HS-5 (cell line): ENCODE measurements around the gene KDM5B.

ENCODE experiments used
- DNase-seq: peaks from one replicate; pipeline ENCODE4 v3.0.0-alpha.2; 2012; ENCODE audit warnings: low read depth

KDM5B gene

GRCh38 chr1:202711949-202712635 lies 96.1 kb downstream of the KDM5B start:
- no peak for DNase-seq

DNA sequence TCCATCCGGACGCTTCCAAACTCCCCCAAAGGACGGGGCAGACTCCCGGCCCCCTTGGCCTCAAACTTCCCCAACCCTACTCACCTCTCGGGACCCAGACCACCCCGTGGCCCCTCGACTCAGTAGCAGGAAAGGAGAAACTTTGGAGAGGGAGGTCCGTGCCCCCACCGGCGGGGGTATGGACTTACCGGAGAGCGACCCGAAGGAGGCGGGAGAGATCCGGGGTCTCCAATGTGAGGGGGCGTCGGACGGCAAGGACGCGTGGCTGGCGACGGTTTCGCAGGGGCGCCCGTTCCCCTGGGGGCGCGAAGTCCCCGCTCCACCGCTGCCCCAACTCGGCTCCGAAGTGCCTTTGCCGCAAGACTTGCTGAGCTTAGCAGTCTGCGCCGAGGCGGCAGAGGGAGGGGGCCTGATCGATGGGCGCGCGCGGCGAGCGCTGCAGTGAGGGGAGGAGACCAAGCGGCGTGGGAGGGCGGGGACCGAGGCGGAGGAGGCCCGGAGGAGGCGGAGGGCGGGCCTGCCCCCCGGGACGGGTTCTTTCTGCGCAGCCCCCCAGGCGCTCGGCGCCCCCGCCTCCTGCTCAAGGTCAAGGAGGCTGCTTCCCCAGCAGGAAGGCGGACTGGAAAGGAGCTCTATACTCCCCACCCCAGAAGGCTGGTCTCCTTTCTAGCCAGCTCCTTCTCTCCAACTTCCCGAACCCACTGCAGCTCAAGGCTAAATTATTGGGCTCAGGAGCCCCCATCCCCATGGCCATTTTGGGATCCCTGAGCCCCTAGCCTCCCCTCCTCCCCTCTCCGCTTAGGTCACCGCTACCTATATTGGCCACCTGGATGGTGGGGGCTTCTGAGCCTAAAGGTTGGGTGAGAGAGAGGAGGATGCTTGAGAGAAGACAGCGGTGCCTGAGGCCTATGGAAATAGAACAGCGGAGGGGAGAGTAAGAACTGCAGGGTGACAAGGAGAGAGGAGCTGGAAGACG lies 97.9 kb downstream of the KDM5B start, which contains the start of gene SYT2:
Gene SYT2 (minus strand): TSS at position 385 of the 976 bp plus-strand sequence. CDS start 104,682 bp downstream, outside the sequence.
- no peak for DNase-seq

DNA sequence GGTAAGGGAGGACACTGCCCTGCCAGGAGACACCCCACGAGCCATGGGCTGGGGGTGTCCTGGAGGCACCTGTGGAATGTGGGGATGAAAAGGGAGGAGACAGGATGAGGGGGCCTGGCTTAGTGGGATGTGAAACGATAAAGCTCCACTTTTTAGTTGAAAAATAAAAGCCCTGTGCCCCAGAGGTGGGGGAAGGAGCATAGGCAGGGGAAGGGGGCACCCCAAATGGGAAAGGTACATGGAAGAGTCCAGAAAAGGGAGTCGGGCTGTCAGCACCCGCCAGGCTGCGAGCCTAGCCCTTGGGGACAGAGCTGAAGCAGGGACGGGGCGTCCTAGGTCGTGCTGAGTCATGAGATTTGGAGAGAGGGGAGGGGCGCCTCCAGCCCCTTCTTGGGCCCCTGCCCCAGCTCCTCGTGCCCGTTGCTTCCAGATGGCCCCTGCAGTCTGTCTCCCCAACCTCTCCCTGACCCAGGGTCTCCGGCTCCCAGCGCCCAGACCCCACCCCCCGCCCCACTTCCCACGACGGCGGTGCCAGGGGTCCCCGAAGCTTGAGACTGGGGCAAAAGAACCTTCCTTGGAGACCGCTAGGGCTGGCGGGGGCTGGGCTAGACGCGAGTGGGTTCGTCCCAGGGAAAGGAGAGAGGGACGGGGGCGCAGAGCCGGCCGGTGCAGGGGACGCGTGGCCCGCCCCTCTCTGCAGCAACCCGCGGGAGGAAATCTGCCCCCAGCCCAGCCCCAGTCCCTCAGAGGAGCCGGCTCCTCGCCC lies 98.8 kb downstream of the KDM5B start:
- no peak for DNase-seq

GRCh38 chr1:202708456-202709275 lies 99.6 kb downstream of the KDM5B start:
- DNase-seq, result no peak

DNA sequence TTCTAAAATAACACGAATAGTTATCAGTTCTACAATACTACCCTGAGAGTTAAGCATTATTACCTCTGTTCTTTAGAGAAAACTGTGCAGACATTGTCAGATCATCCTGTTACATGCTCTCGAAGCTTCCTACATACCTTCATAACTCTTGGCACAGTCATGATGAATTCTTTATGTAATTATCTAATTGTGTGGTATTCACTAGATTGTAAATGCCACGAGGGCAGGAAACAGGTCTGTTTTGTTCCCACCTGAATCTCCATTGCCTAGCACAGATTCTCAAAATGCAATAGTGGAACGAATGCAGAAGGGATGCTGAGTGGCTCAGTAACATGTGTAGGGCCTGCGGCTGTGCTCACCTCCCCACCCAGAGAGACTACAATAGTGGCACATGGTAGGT lies 101.4 kb downstream of the KDM5B start:
- DNase-seq, result no peak

GRCh38 chr1:202704601-202705000 lies 103.6 kb downstream of the KDM5B start:
- DNase-seq, result no peak

GRCh38 chr1:202703191-202703590 lies 105.0 kb downstream of the KDM5B start:
- no peak for DNase-seq

- no peak for DNase-seq
Measured at GRCh38 chr1:202702088-202702487, 106.1 kb downstream of the KDM5B start.

DNA sequence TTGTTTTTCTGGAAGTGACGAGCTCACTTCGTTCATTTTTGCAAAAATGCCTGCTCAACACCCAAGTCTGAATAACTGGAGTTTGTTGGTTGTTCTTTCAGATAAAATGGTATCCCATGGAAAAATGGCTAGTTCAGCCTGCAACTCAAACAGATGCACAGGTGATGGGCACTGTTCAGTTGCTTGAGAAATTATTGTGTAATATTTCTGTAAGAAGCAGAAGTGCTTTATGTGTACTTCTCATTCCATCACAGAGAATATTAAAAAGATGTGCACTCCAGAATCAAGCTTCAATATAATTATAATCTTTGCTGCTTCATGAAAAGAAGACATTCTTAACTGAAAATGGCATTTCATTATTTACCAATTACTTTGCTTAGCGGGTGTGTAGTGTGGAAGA lies 107.0 kb downstream of the KDM5B start:
- DNase-seq, result no peak

DNA sequence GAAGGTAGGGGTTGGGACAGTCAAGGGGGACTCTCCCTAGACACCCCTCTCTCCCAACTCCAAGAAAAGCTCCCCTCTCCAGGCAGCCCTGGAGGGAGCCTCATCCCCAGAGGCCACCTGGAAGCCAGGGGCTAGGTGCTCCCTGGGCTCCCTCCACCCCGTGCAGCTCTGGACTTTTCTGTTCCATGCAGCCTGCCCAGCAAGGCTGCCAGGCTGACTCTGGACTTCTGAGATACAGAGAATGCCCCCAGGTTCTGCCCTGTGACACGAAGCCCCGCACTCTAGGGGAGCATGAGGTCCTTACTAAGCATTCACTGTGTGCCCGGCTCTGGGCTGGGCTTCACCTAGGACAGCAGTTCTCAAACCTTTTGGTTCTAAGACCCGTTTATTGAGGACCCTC lies 108.2 kb downstream of the KDM5B start:
- DNase-seq, result no peak

DNA sequence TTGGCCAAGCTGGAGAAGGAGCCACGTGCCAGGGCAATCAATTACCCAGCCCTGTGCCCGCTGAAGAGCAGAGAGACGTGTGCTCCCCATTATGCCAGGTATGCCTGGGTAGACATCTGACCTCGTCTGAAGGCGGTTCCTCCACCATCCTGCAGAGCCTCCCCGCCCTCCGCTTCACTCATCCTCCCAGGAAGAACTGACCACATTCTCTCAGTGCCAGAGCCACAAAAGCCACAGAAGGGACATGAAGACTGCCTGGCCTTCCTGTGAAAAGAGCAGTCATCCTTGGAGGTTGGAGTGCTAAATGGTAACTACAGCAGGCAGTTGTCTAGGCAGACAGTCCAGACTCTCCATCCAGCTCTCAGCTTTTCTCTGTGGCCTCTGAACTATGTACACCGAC lies 109.9 kb downstream of the KDM5B start:
- no peak for DNase-seq

DNA sequence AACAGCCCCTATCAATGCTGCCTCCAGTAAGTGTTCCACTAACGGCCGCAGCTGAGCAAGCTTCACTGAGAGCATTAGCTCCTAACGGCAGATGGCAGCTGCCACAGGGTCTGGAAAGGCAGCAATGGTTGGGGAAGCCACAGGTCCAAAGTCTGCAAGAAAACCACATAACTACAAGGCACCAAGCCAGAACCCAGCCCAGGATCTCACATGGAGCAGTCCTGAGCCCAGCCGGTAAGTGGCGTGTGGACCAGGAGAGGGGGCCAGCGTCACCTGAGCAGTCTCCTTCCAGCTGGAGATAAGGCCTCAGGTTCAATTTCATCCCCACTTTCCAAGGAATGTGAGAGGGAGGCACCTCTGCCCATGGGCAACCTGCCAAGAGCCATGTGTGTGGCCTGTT lies 111.2 kb downstream of the KDM5B start:
- no peak for DNase-seq

DNA sequence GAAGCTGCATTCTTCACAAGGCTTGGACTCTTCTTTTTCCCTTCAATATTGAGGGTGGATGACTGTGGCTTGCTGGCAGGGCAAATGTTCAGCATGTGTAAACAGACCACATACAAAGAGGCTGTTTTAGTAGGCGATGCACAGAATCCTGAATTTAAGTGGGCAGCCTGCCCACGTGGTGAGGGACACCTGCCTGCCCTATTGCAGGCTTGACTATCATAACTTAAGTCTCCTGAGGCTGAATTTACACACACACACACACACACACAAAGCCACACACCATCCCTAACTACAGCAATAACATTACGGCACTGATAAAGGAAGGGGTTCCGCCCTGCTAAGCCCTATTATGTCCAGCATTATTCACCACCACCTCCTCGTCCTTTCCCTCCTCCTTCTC lies 113.9 kb downstream of the KDM5B start:
- DNase-seq, result no peak

DNA sequence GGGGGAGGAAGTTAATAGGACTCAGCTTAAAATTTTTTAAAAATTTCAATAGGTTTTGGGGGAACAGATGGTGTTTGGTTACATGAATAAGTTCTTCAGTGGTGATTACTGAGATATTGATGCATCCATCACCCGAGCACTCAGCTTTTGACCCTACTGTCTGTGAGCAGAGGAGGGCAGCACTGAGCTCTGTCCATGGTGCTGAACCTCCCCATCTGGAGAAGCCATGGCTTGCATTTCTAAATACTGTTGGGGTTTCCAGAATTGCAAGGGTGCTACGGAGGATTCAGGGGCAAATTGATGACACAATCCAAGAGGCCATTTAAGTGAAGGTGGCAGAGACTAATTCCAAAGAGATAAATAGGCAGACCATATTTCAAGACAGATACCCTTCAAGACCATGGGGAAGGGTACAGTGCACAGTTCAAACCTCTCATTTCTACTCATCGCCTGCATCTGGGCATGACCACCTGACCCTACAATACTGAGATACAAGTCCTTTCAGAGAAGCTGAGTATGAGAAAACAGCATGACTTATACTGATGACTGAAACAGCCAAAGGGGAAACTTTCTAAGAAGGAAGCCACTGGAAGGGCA lies 115.2 kb downstream of the KDM5B start:
- DNase-seq, result peak; percentile 8

DNA sequence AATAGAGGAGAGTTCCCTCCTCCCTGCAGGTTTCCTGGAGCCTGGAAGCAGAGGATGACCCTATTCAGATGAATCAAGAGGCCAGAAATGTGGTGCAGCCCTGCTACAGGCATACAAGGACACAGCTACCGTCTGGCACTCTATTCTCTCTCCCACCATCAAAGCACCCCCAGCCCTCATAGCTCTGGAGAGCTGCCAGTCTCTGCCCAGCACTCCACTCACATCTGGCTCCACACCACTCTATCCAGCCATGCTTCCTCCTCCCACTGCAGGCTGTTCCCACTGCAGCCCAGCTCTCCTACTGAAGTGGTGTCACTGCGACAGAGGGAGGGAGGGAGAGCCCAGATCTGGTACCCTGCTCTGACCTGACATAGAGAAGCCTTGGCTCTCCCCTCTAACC lies 116.4 kb downstream of the KDM5B start:
- no peak for DNase-seq

DNA sequence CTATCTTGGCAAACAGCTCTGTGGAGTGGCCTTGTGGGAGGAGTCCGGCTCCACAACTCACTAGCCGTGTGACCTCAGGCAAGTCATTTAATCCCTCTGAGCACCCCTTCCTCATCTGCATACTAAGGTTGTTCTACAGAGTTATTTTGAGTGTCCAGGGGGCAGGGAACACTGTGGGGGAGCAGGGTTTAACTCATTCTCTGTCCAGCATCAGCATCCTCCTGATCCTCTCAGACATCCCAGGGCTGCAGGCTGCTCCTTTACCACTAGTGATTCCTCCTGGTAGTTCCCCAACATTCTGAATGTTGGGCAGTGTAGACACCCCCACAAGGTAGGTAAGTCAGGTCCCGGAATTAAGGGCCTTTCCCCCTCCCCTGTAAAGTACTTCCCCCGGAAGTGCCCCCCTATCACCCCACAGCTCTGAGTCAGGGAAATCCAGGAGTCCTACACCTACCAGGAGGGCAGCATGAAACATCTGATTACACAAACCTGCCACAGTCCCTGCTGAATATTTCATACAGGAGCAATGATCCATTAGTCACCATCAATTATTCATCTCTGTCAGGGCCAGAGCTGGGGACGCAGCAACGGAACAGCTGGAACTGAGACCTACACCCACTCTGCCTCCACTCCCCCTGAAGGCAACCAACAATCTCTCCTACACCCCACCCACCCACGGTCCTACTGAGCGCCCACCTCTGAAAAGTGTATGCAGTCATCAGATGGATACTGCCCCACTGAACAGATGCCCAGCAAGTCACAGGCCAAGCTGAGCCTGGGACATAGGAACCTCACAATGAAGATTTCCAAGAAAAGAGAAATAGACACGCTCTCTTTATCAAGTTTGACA lies 118.5 kb downstream of the KDM5B start:
- DNase-seq, result no peak

GRCh38 chr1:202689082-202689481 lies 119.1 kb downstream of the KDM5B start:
- DNase-seq, result no peak

DNA sequence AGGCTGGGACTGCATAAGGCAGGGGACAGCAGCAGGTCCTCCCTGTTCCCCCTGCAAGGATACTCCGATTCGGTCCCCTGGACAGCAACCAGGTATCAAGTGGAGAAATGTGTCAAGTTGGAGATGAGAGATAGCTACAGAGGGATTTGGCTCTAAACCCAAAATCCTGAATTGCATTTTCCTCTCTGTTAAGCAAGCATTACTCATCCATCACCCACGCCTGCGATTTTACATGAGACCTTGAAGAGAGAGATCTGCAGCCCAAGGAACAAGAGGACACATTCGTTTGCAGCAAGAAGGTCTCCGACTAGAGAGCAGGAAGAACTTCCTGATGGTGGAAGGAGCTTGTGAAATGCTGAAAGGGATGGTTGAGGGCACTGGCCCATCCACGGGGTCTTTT lies 119.8 kb downstream of the KDM5B start:
- no peak for DNase-seq

- no peak for DNase-seq
Measured at GRCh38 chr1:202687798-202688197, 120.4 kb downstream of the KDM5B start.

DNA sequence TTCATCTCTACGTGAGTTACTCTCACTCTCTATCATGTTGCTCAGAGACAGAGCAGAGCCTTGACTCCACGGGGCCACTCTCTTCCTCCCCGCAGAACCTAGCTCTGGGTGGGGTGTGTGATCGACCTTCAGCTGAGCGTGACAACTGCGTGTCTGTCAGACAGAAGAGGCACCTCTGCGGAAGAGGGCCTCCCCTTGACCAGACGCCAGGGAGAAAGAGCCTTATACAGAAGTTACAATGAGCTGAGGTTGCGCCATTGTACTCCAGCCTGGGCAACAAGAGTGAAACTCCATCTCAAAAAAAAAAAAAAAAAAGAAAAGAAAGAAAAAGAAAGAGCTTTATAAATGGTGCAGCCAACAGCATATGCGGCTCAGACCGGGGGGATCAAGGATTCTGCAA lies 120.9 kb downstream of the KDM5B start:
- DNase-seq, result no peak
